Esophagus squamous epithelium (tissue), 5 donors: ENCODE results near the gene ABCG5. TPM values are rescaled to one million over a fixed set of nuclear protein-coding genes. Genes with fewer than 3 reads are reported as not detected.

Experiments
- DNase-seq: peaks from one replicate; lab custom pipeline; 2025; lab: John Stamatoyannopoulos, UW
- H3K27ac ChIP-seq, 4 donors: fragments of 200-600 bp; sonication (generic); one replicate each; pipeline ENCODE4 v1.5.1; 2016 to 2019; ENCODE audit warnings: mild to moderate bottlenecking in 1 of 4
- H3K27me3 ChIP-seq, 4 donors: fragments of 200-600 bp; sonication (generic); 1 replicate in 3 of 4; 2 replicates in 1 of 4; pipeline versions ENCODE4 v1.5.1 to v1.6.0; 2017 to 2021; ENCODE audit warnings: antibody characterized with exemption in 1 of 4
- H3K36me3 ChIP-seq, 3 donors: fragments of 200-600 bp; sonication (generic); one replicate each; pipeline ENCODE4 v1.5.1; 2016 to 2019
- H3K4me1 ChIP-seq, 3 donors: fragments of 200-600 bp; sonication (generic); one replicate each; pipeline ENCODE4 v1.5.1; 2017 to 2019
- H3K4me3 ChIP-seq, 4 donors: fragments of 200-600 bp; sonication (generic); 1 replicate in 3 of 4; 2 replicates in 1 of 4; pipeline ENCODE4 v1.5.1; 2016 to 2019; ENCODE audit warnings: mild to moderate bottlenecking in 2 of 4, moderate library complexity in 1 of 4
- H3K9me3 ChIP-seq, 3 donors: fragments of 200-600 bp; sonication (generic); one replicate each; pipeline ENCODE4 v1.5.1; 2016 to 2019
- CTCF ChIP-seq, 6 experiments: fragments of 450-650 bp in 4 of 6; fragments of 200-600 bp in 2 of 6; sonication (generic) in 2 of 6; IDR thresholded peaks; one replicate each; pipeline ENCODE4 v1.5.1; 2016 to 2019; ENCODE audit warnings: antibody characterized with exemption in 6 of 6, mild to moderate bottlenecking in 4 of 6, moderate library complexity in 4 of 6
- POLR2A ChIP-seq, 4 donors: fragments of 450-650 bp; IDR thresholded peaks; one replicate each; pipeline ENCODE4 v1.6.1; 2017; ENCODE audit warnings: antibody characterized with exemption in 4 of 4, mild to moderate bottlenecking in 4 of 4, moderate library complexity in 3 of 4
- WGBS, 2 donors: methylation state at CpG; one replicate each; pipeline ENCODE4 v1.1.5; 2018; 5-methylcytosine and 5-hydroxymethylcytosine counted together
- intact Hi-C: fragments of 100-400 bp; cut with DNase I; formaldehyde crosslinking; loops from one replicate; pipeline ENCODE4 v1.15.0; 2022
- total RNA-seq, 4 donors: library from RNA; depleted of rRNA; stranded (reverse); fragments of >200 nt; gene quantifications; one replicate each; pipeline ENCODE4 v1.1.0, GENCODE V29; 2016
- donor health status: DM: yes; HTN: yes; CAD: no.

The ABCG5 gene
- total RNA-seq, result not detected

GRCh38 chr2:43838560-43839267 is at the start of gene ABCG5, which contains the start of gene ABCG8:
Gene ABCG5 (minus strand): TSS chr2:43838839. CDS start chr2:43838679, 160 bp downstream.
Gene ABCG8 (plus strand): TSS chr2:43838971. CDS start chr2:43839054, 83 bp downstream.
- no peaks in the 10 kb centered on the region for H3K4me1 ChIP-seq
- intact Hi-C loops, result no loop called here
- TF ChIP-seq CTCF (IDR thresholded peaks at IDR 0.05) (no peak), POLR2A (IDR thresholded peaks at IDR 0.05) (no peak)
- no peaks in the 10 kb centered on the region for H3K9me3 ChIP-seq
- H3K27ac ChIP-seq, result no peak within 1 kb of the TSS
- H3K4me3 ChIP-seq, result no peak within 1 kb of the TSS
- DNase-seq, result no peak
- peaks cover 0 to 17% (median 0%) of the 10 kb centered on the region in 4 donors for H3K27me3 ChIP-seq
- WGBS, 2 donors, result 75 to 83% methylated on average over 6 to 11 of the region's 20 CpGs
- no peaks in the 10 kb centered on the region for H3K36me3 ChIP-seq

GRCh38 chr2:43887176-43887575 is 48.5 kb upstream of the ABCG5 start:
- H3K36me3 ChIP-seq, result peaks cover 0 to 71% (median 6%) of the 10 kb centered on the region in 3 donors
- no peak overlapping the region for H3K27ac ChIP-seq
- H3K4me3 ChIP-seq, result no peak overlapping the region
- no peak for DNase-seq
- no peaks in the 10 kb centered on the region for H3K9me3 ChIP-seq
- TF ChIP-seq CTCF (IDR thresholded peaks at IDR 0.05) (no peak), POLR2A (IDR thresholded peaks at IDR 0.05) (no peak)
- peaks cover 0 to 4% (median 0%) of the 10 kb centered on the region in 3 donors for H3K4me1 ChIP-seq
- intact Hi-C loops, result no loop called here
- H3K27me3 ChIP-seq, result no peaks in the 10 kb centered on the region
- WGBS, 2 donors, result 87 to 92% methylated on average over 7 of the region's 7 CpGs

GRCh38 chr2:43885132-43885632 is 46.5 kb upstream of the ABCG5 start:
- DNase-seq, result no peak
- Histone ChIP-seq H3K27ac (no peak overlapping the region), H3K4me1 (peaks cover 0 to 15% (median 0%) of the 10 kb centered on the region in 3 donors), H3K4me3 (no peak overlapping the region), H3K27me3 (no peaks in the 10 kb centered on the region), H3K36me3 (peaks cover 0 to 51% (median 6%) of the 10 kb centered on the region in 3 donors), H3K9me3 (no peaks in the 10 kb centered on the region)
- 81 to 92% methylated on average over 7 of the region's 7 CpGs for WGBS, 2 donors
- TF ChIP-seq POLR2A (IDR thresholded peaks at IDR 0.05) (no peak), CTCF (IDR thresholded peaks at IDR 0.05) (no peak)
- intact Hi-C loops, result no loop called here

- intact Hi-C loops, result no loop called here
- Histone ChIP-seq H3K27ac (no peak overlapping the region), H3K9me3 (no peaks in the 10 kb centered on the region), H3K27me3 (no peaks in the 10 kb centered on the region), H3K36me3 (peaks cover 0 to 46% (median 5%) of the 10 kb centered on the region in 3 donors), H3K4me3 (no peak overlapping the region), H3K4me1 (peaks cover 0 to 15% (median 0%) of the 10 kb centered on the region in 3 donors)
- TF ChIP-seq POLR2A (IDR thresholded peaks at IDR 0.05) (no peak), CTCF (IDR thresholded peaks at IDR 0.05) (no peak)
- WGBS, 2 donors, result 81 to 87% methylated on average over 5 of the region's 5 CpGs
- DNase-seq, result no peak
These were observed 46.0 kb upstream of the ABCG5 start for GRCh38 chr2:43884689-43885088.

- no peak for DNase-seq
- no peaks in the 10 kb centered on the region for H3K9me3 ChIP-seq
- peaks cover 0 to 22% (median 0%) of the 10 kb centered on the region in 3 donors for H3K36me3 ChIP-seq
- no peak overlapping the region for H3K4me3 ChIP-seq
- intact Hi-C loops, result no loop called here
- no peak overlapping the region for H3K27ac ChIP-seq
- WGBS, 2 donors, result 68 to 76% methylated on average over 4 of the region's 4 CpGs
- peaks cover 0 to 20% (median 3%) of the 10 kb centered on the region in 3 donors for H3K4me1 ChIP-seq
- TF ChIP-seq POLR2A (IDR thresholded peaks at IDR 0.05) (no peak), CTCF (IDR thresholded peaks at IDR 0.05) (no peak)
- H3K27me3 ChIP-seq, result peaks cover 0 to 4% (median 0%) of the 10 kb centered on the region in 4 donors
These were observed 43.7 kb upstream of the ABCG5 start for GRCh38 chr2:43882312-43882711.
